Brain microvascular endothelial cell (primary cell): Measurements from ENCODE around the gene CCNI.

ENCODE experiments used
- DNase-seq: peaks from one replicate; pipeline ENCODE4 v3.0.0-alpha.2; 2020
- H3K27ac ChIP-seq: fragments of 250-450 bp; sonication (Bioruptor Pico); 2 replicates; pipeline ENCODE4 v1.5.1; 2020; ENCODE audit warnings: mild to moderate bottlenecking, moderate library complexity
- H3K27me3 ChIP-seq: fragments of 250-450 bp; sonication (Bioruptor Pico); replicated peaks from 2 replicates; pipeline ENCODE4 v1.5.1; 2020; ENCODE audit warnings: mild to moderate bottlenecking
- H3K36me3 ChIP-seq: fragments of 250-450 bp; sonication (Bioruptor Pico); replicated peaks from 2 replicates; pipeline ENCODE4 v1.5.1; 2020; ENCODE audit warnings: mild to moderate bottlenecking
- H3K4me3 ChIP-seq: 2 replicates; pipeline ENCODE4 v1.5.1; 2011; ENCODE audit warnings: low read depth, mild to moderate bottlenecking, control low read depth, low read length, moderate library complexity
- CTCF ChIP-seq: IDR thresholded peaks from 2 replicates; pipeline ENCODE4 v1.5.1; 2011; ENCODE audit warnings: low read depth, mild to moderate bottlenecking, moderate library complexity, low read length, control low read depth, inconsistent platforms; ENCODE audit errors: missing control alignments
- in situ Hi-C: cut with HindIII; loops from 2 replicates; pipeline ENCODE4 v1.10.0; 2017; ENCODE audit warnings: low sequenced_read_pairs, low pct_ligation_motif_present

CCNI gene

GRCh38 chr4:77022560-77023179 is 53.1 kb downstream of the CCNI start:
- H3K27me3 ChIP-seq = no peaks in the 10 kb centered on the region
- peaks cover 76% of the 10 kb centered on the region for H3K36me3 ChIP-seq
- in situ Hi-C loops = no loop called here
- TF ChIP-seq CTCF = peak; percentile 29
- no peak overlapping the region for H3K4me3 ChIP-seq
- peak overlapping the region; percentile 89 for H3K27ac ChIP-seq
- peak; percentile 71 for DNase-seq

- no peak overlapping the region for H3K4me3 ChIP-seq
- peak; percentile 80 for DNase-seq
- H3K27me3 ChIP-seq = no peaks in the 10 kb centered on the region
- peak overlapping the region; percentile 89 for H3K27ac ChIP-seq
- TF ChIP-seq CTCF = no peak
- in situ Hi-C loops = no loop called here
- H3K36me3 ChIP-seq = peaks cover 76% of the 10 kb centered on the region
These were observed 54.1 kb downstream of the CCNI start for GRCh38 chr4:77021614-77022089.

- Histone ChIP-seq H3K36me3 (peaks cover 76% of the 10 kb centered on the region), H3K27ac (no peak overlapping the region), H3K4me3 (no peak overlapping the region), H3K27me3 (no peaks in the 10 kb centered on the region)
- no peak for TF ChIP-seq CTCF
- in situ Hi-C loops = no loop called here
- DNase-seq = no peak
These were observed 55.8 kb downstream of the CCNI start for GRCh38 chr4:77020017-77020416.

GRCh38 chr4:77015390-77015789 is 60.4 kb downstream of the CCNI start:
- no peak for TF ChIP-seq CTCF
- in situ Hi-C loops = no loop called here
- Histone ChIP-seq H3K27me3 (no peaks in the 10 kb centered on the region), H3K36me3 (peaks cover 61% of the 10 kb centered on the region), H3K27ac (peak overlapping the region; percentile 38), H3K4me3 (no peak overlapping the region)
- DNase-seq = peak; percentile 62

GRCh38 chr4:77014256-77014655 is 61.5 kb downstream of the CCNI start:
- Histone ChIP-seq H3K36me3 (peaks cover 49% of the 10 kb centered on the region), H3K27me3 (no peaks in the 10 kb centered on the region), H3K27ac (no peak overlapping the region), H3K4me3 (no peak overlapping the region)
- in situ Hi-C loops = no loop called here
- DNase-seq = no peak
- no peak for TF ChIP-seq CTCF

- in situ Hi-C loops = no loop called here
- no peaks in the 10 kb centered on the region for H3K27me3 ChIP-seq
- no peak for TF ChIP-seq CTCF
- H3K4me3 ChIP-seq = no peak overlapping the region
- H3K36me3 ChIP-seq = peaks cover 47% of the 10 kb centered on the region
- no peak overlapping the region for H3K27ac ChIP-seq
- no peak for DNase-seq
These were observed 63.1 kb downstream of the CCNI start for GRCh38 chr4:77012726-77013125.
